ENCODE data around the gene HACD2.

GRCh38 chr3:123616593-123616992, 31.7 kb upstream of the HACD2 start:
- TF ChIP-seq CTCF (IDR thresholded peaks at IDR 0.05; ENCODE audit: insufficient read depth, low read depth, low read length) (no peak), EZH2 (IDR thresholded peaks at IDR 0.05; ENCODE audit: insufficient read depth, low read length) (no peak)
